ENCODE measurements around the gene CYGB.

- TF ChIP-seq FOXP2 (optimal IDR thresholded peaks at IDR 0.05; ENCODE audit: control extremely low read depth, extremely low read length, insufficient read depth) = no peak
- TF ChIP-seq EZH2 (IDR thresholded peaks at IDR 0.05) = no peak
These were observed 7.2 kb upstream of the CYGB start for GRCh38 chr17:76544546-76545365.
